Transverse colon (tissue), 4 donors: Measurements from ENCODE around the gene ACTL7B. TPM values are rescaled to one million over a fixed set of nuclear protein-coding genes. Genes with fewer than 3 reads are reported as not detected.

Experiments
- DNase-seq: peaks from one replicate; pipeline ENCODE4 v3.0.0-alpha.2; 2019
- H3K27ac ChIP-seq, 4 donors: fragments of 200-600 bp; sonication (generic); 2 replicates each; pipeline ENCODE4 v1.5.1; 2016 to 2018; ENCODE audit warnings: inconsistent platforms in 4 of 4
- H3K27me3 ChIP-seq: fragments of 200-600 bp; sonication (generic); 2 replicates; pipeline ENCODE4 v1.5.1; 2017; ENCODE audit warnings: inconsistent platforms
- H3K36me3 ChIP-seq, 4 donors: fragments of 200-600 bp; sonication (generic); 2 replicates each; pipeline ENCODE4 v1.5.1; 2017 to 2019; ENCODE audit warnings: inconsistent platforms in 4 of 4
- H3K4me1 ChIP-seq, 4 donors: fragments of 200-600 bp; sonication (generic); 2 replicates each; pipeline ENCODE4 v1.5.1; 2017 to 2020; ENCODE audit warnings: inconsistent platforms in 4 of 4
- H3K4me3 ChIP-seq, 4 donors: fragments of 200-600 bp; sonication (generic); 1 replicate in 1 of 4; 2 replicates in 3 of 4; pipeline versions ENCODE4 v1.5.1 to v1.6.1; 2017 to 2019; ENCODE audit warnings: inconsistent platforms in 4 of 4
- H3K9me3 ChIP-seq, 2 donors: fragments of 200-600 bp; sonication (generic); 2 replicates each; pipeline ENCODE4 v1.5.1; 2017 to 2019; ENCODE audit warnings: inconsistent platforms in 2 of 2
- CTCF ChIP-seq, 5 experiments: fragments of 200-600 bp in 3 of 5; fragments of 450-650 bp in 2 of 5; sonication (generic) in 3 of 5; IDR thresholded peaks; 1 replicate in 2 of 5; 2 replicates in 3 of 5; pipeline ENCODE4 v1.5.1; 2016 to 2017; ENCODE audit warnings: antibody characterized with exemption in 5 of 5, inconsistent platforms in 3 of 5, mild to moderate bottlenecking in 2 of 5, moderate library complexity in 1 of 5
- EP300 ChIP-seq: sonication (generic); formaldehyde crosslinking; IDR thresholded peaks from one replicate; pipeline ENCODE4 v1.6.1; 2017; ENCODE audit warnings: antibody characterized with exemption, low read depth
- POLR2A ChIP-seq: fragments of 450-650 bp; IDR thresholded peaks from one replicate; pipeline ENCODE4 v1.6.1; 2016; ENCODE audit warnings: antibody characterized with exemption, mild to moderate bottlenecking, moderate library complexity
- POLR2AphosphoS5 ChIP-seq, 3 donors: sonication (generic); formaldehyde crosslinking; IDR thresholded peaks; one replicate each; pipeline ENCODE4 v1.6.1; 2016; ENCODE audit warnings: antibody characterized with exemption in 3 of 3
- WGBS, 2 donors: methylation state at CpG; one replicate each; pipeline ENCODE4 v1.1.5; 2018; ENCODE audit warnings: low coverage in 1 of 2; 5-methylcytosine and 5-hydroxymethylcytosine counted together
- in situ Hi-C, 4 donors: fragments of 200-750 bp; cut with MboI; loops; one replicate each; pipeline versions ENCODE4 v1.15.0 to v1.15.1; 2017; ENCODE audit warnings: low sequenced_read_pairs in 3 of 4, low pct_ligation_motif_present in 1 of 4, low pct_unique_long_range_greater_than_20kb in 1 of 4
- intact Hi-C: fragments of 100-400 bp; cut with DNase I; formaldehyde crosslinking; loops from one replicate; pipeline ENCODE4 v1.15.1; 2023; ENCODE audit warnings: low total_unique reads
- total RNA-seq, 4 donors: library from RNA; depleted of rRNA; stranded (reverse); fragments of >200 nt; gene quantifications; one replicate each; pipeline ENCODE4 v1.1.0, GENCODE V29; 2016

ACTL7B gene
- total RNA-seq, 4 donors from 2014 or later, result not detected

- in situ Hi-C loops, result no loop called here
- no peaks in the 10 kb centered on the region for H3K4me1 ChIP-seq
- no peaks in the 10 kb centered on the region for H3K9me3 ChIP-seq
- no peak overlapping the region for H3K27ac ChIP-seq
- no peak for DNase-seq
- no peak for TF ChIP-seq POLR2AphosphoS5 (IDR thresholded peaks at IDR 0.05)
- WGBS, 2 donors, result 51 to 66% methylated on average over 9 to 10 of the region's 10 CpGs
- H3K4me3 ChIP-seq, result no peak overlapping the region
- no peaks in the 10 kb centered on the region for H3K36me3 ChIP-seq
- intact Hi-C loops, result no loop called here
- H3K27me3 ChIP-seq, result no peaks in the 10 kb centered on the region
These were observed 39.7 kb downstream of the ACTL7B start for GRCh38 chr9:108816037-108816436.

GRCh38 chr9:108815156-108815555 is 40.6 kb downstream of the ACTL7B start:
- no peak for DNase-seq
- in situ Hi-C loops, result no loop called here
- intact Hi-C loops, result no loop called here
- no peaks in the 10 kb centered on the region for H3K36me3 ChIP-seq
- H3K4me3 ChIP-seq, result no peak overlapping the region
- no peaks in the 10 kb centered on the region for H3K27me3 ChIP-seq
- TF ChIP-seq CTCF (IDR thresholded peaks at IDR 0.05), result no peak
- no peak for TF ChIP-seq POLR2AphosphoS5 (IDR thresholded peaks at IDR 0.05)
- 65 to 80% methylated on average over 2 to 3 of the region's 3 CpGs for WGBS, 2 donors
- H3K9me3 ChIP-seq, result no peaks in the 10 kb centered on the region
- no peaks in the 10 kb centered on the region for H3K4me1 ChIP-seq
- H3K27ac ChIP-seq, result no peak overlapping the region

GRCh38 chr9:108813951-108814601 is 41.7 kb downstream of the ACTL7B start:
- in situ Hi-C loops (no loop called here), intact Hi-C loops (no loop called here)
- Histone ChIP-seq H3K9me3 (no peaks in the 10 kb centered on the region), H3K27ac (no peak overlapping the region), H3K4me3 (no peak overlapping the region), H3K27me3 (no peaks in the 10 kb centered on the region), H3K4me1 (no peaks in the 10 kb centered on the region), H3K36me3 (no peaks in the 10 kb centered on the region)
- no peak for DNase-seq
- TF ChIP-seq CTCF (IDR thresholded peaks at IDR 0.05), result peak in 1 of 5 experiments; percentile 18
- TF ChIP-seq EP300, result no peak
- no peak for TF ChIP-seq POLR2AphosphoS5 (IDR thresholded peaks at IDR 0.05)
- TF ChIP-seq POLR2A, result no peak
- 79 to 86% methylated on average over 1 to 2 of the region's 2 CpGs for WGBS, 2 donors

GRCh38 chr9:108812396-108813025 is 43.3 kb downstream of the ACTL7B start:
- intact Hi-C loops, result no loop called here
- no peaks in the 10 kb centered on the region for H3K4me1 ChIP-seq
- WGBS, 2 donors, result 78 to 79% methylated on average over 4 to 8 of the region's 8 CpGs

More at GRCh38 chr9:108812396-108813025, 43.3 kb downstream of the ACTL7B start:
- no peak overlapping the region for H3K4me3 ChIP-seq
- no peak overlapping the region for H3K27ac ChIP-seq
- H3K27me3 ChIP-seq, result no peaks in the 10 kb centered on the region
- TF ChIP-seq POLR2AphosphoS5 (IDR thresholded peaks at IDR 0.05) (no peak), POLR2A (no peak), CTCF (IDR thresholded peaks at IDR 0.05) (no peak)
- no peaks in the 10 kb centered on the region for H3K9me3 ChIP-seq
- H3K36me3 ChIP-seq, result no peaks in the 10 kb centered on the region
- DNase-seq, result no peak
- in situ Hi-C loops, result no loop called here
